Spleen (tissue), 11 donors: ENCODE measurements around the gene NR2F6. TPM values are rescaled to one million over a fixed set of nuclear protein-coding genes. Genes with fewer than 3 reads are reported as not detected.

ENCODE experiments used
- DNase-seq: peaks from one replicate; pipeline ENCODE4 v3.0.0-alpha.2; 2020
- H3K27ac ChIP-seq, 8 donors: fragments of 200-600 bp; sonication (generic) in 7 of 8; 1 replicate in 4 of 8; 2 replicates in 4 of 8; pipeline versions ENCODE4 v1.5.0 to v1.8.0; 2016 to 2021; ENCODE audit warnings: inconsistent platforms in 4 of 8, mild to moderate bottlenecking in 4 of 8, moderate library complexity in 1 of 8
- H3K27me3 ChIP-seq, 7 donors: fragments of 200-600 bp; sonication (generic) in 6 of 7; replicated peaks in 1 of 7; 1 replicate in 4 of 7; 2 replicates in 3 of 7; pipeline versions ENCODE4 v1.5.0 to v1.8.0; 2016 to 2021; ENCODE audit warnings: inconsistent platforms in 3 of 7, mild to moderate bottlenecking in 1 of 7
- H3K36me3 ChIP-seq, 6 donors: fragments of 200-600 bp; sonication (generic) in 5 of 6; 1 replicate in 4 of 6; 2 replicates in 2 of 6; pipeline versions ENCODE4 v1.5.0 to v1.8.0; 2016 to 2021; ENCODE audit warnings: inconsistent platforms in 2 of 6
- H3K4me1 ChIP-seq, 6 donors: fragments of 200-600 bp; sonication (generic) in 5 of 6; 1 replicate in 3 of 6; 2 replicates in 3 of 6; pipeline versions ENCODE4 v1.5.0 to v1.8.0; 2016 to 2021; ENCODE audit warnings: inconsistent platforms in 3 of 6
- H3K4me3 ChIP-seq, 8 donors: fragments of 200-600 bp; sonication (generic) in 7 of 8; 1 replicate in 4 of 8; 2 replicates in 4 of 8; pipeline versions ENCODE4 v1.5.0 to v1.8.0; 2016 to 2021; ENCODE audit warnings: inconsistent platforms in 4 of 8, mild to moderate bottlenecking in 4 of 8, moderate library complexity in 2 of 8
- H3K9me3 ChIP-seq, 8 donors: fragments of 200-600 bp; sonication (generic) in 7 of 8; 1 replicate in 4 of 8; 2 replicates in 4 of 8; pipeline versions ENCODE4 v1.5.0 to v1.8.0; 2016 to 2021; ENCODE audit warnings: inconsistent platforms in 4 of 8
- POLR2A ChIP-seq, 3 donors: fragments of 450-650 bp; IDR thresholded peaks; one replicate each; pipeline ENCODE4 v1.5.1; 2017; ENCODE audit warnings: antibody characterized with exemption in 3 of 3, mild to moderate bottlenecking in 1 of 3
- POLR2AphosphoS5 ChIP-seq, 3 donors: sonication (generic); formaldehyde crosslinking; IDR thresholded peaks; one replicate each; pipeline ENCODE4 v1.5.1; 2017; ENCODE audit warnings: antibody characterized with exemption in 3 of 3
- WGBS, 5 donors: extraction: QIAGEN DNeasy Blood & Tissue Kit in 3 of 5; methylation state at CpG; one replicate each; pipeline versions ENCODE4 v1.1.5 to v1.1.7; 2013 to 2018; 5-methylcytosine and 5-hydroxymethylcytosine counted together
- intact Hi-C: fragments of 100-400 bp; cut with DNase I; formaldehyde crosslinking; loops from one replicate; pipeline ENCODE4 v1.15.0; 2023; ENCODE audit warnings: low total_unique reads
- polyA plus RNA-seq, 3 donors: library from polyadenylated mRNA; stranded (reverse); fragments of 200-250 nt; gene quantifications; one replicate each; pipeline ENCODE4 v1.2.1, GENCODE V29; 2013
- total RNA-seq, 7 donors: library from RNA; depleted of rRNA in 3 of 7; stranded (reverse); fragments of >200 nt in 3 of 7; fragmentation: NEBNext Ultra II Directional in 4 of 7; extraction: Animal tissue kit (Norgen Biotek cat#: 25700) in 4 of 7; gene quantifications; one replicate each; pipeline versions ENCODE4 v1.1.0 to v1.2.1, GENCODE V29; 2016 to 2021
- TF ChIP-seq, protein P1 (sequence below), 11 experiments: fragments of 200-600 bp in 7 of 11; fragments of 450-650 bp in 4 of 11; sonication (generic) in 4 of 11; IDR thresholded peaks in 8 of 11; conservative IDR thresholded peaks in 3 of 11; 1 replicate in 7 of 11; 2 replicates in 4 of 11; pipeline versions ENCODE4 v1.4.0 to v1.8.0; 2016 to 2021; ENCODE audit warnings: antibody characterized with exemption in 11 of 11, inconsistent platforms in 4 of 11, mild to moderate bottlenecking in 1 of 11
- donor health status: healthy with polysubstance abuse.
- donor health status: DM: no; HTN: no; CAD: no; lungs with moderate emphysema.
- donor health status: DM: no; HTN: no; CAD: no.
- donor health status: Bipolar disorder and iron deficiency.
- donor health status: healthy.
- donor health status: DM: no; HTN: no; CAD: no.
- donor health status: DM: yes; HTN: yes; CAD: no.

NR2F6 gene
- total and polyA plus RNA-seq, 10 donors = 6.6 to 15.0 (median 13.0) TPM

DNA sequence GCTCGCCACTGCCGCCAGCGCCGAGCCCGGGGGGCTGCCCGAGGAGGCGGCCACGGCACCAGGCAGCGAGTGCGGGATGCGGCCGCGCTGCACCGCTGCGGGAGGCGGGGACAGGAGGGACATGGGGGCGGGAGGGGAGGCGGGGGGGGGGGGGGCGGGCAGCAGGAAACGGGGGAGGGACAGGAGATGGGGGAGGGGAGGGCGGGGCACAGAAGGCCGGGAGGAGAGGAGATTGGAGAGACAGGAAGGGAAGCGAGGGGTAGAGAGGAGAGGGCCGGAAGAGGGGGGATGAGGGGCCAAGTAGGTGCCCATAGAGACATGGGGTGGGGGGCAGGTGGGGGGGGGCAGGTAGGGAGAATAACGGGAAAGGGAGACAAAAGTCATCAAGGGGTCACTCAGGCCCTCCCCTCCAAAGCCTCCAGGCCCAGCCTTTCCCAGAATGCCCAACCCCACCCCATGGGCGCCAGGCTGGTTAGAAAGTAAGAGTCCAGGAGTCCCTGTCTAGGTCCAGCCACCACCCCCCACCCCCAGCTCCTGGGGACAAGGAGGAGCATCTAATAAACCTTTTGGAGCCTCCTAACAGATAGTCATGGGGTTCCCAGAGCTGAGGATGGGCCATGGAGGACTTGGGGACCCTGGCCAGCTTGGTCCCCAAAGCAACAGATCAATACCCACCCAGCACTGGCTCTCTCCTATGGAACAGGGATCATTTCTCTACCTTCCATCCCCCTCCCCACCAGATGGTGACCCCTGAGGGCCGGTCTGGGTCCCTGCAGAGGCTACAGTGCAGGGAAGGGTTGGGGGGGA, 9.5 kb downstream of the NR2F6 start:
- DNase-seq = no peak
- H3K9me3 ChIP-seq = no peaks in the 10 kb centered on the region
- no peaks in the 10 kb centered on the region for H3K27me3 ChIP-seq
- peak overlapping the region; percentile 47 to 85 (median 58) for H3K4me3 ChIP-seq
- peak overlapping the region; percentile 38 to 89 (median 78) for H3K27ac ChIP-seq
- peaks cover 0 to 41% (median 8%) of the 10 kb centered on the region in 6 donors for H3K36me3 ChIP-seq
- WGBS, 5 donors = 5 to 29% (median 8%) methylated on average over 6 to 26 of the region's 27 CpGs
- no peak for TF ChIP-seq POLR2A (IDR thresholded peaks at IDR 0.05)
- H3K4me1 ChIP-seq = peaks cover 13 to 32% (median 28%) of the 10 kb centered on the region in 6 donors
- intact Hi-C loops = no loop called here

GRCh38 chr19:17235300-17235970, 10.3 kb downstream of the NR2F6 start:
- 0 to 11% (median 1%) methylated on average over 9 to 80 of the region's 80 CpGs for WGBS, 5 donors
- H3K4me1 ChIP-seq = peaks cover 13 to 32% (median 28%) of the 10 kb centered on the region in 6 donors

GRCh38 chr19:17234911-17235299, 10.8 kb downstream of the NR2F6 start:
- peak overlapping the region; percentile 38 to 89 (median 78) for H3K27ac ChIP-seq
- H3K9me3 ChIP-seq = no peaks in the 10 kb centered on the region
- peak; percentile 88 for DNase-seq
- peak overlapping the region; percentile 47 to 85 (median 58) for H3K4me3 ChIP-seq
- peaks cover 13 to 32% (median 28%) of the 10 kb centered on the region in 6 donors for H3K4me1 ChIP-seq
- H3K36me3 ChIP-seq = peaks cover 0 to 42% (median 8%) of the 10 kb centered on the region in 6 donors
- 10 to 26% (median 13%) methylated on average over 8 to 11 of the region's 11 CpGs for WGBS, 5 donors
- intact Hi-C loops = no loop called here
- no peaks in the 10 kb centered on the region for H3K27me3 ChIP-seq
- no peak for TF ChIP-seq POLR2A (IDR thresholded peaks at IDR 0.05)
- no peak for TF ChIP-seq POLR2AphosphoS5 (IDR thresholded peaks at IDR 0.05)
- TF ChIP-seq, protein P1, sequence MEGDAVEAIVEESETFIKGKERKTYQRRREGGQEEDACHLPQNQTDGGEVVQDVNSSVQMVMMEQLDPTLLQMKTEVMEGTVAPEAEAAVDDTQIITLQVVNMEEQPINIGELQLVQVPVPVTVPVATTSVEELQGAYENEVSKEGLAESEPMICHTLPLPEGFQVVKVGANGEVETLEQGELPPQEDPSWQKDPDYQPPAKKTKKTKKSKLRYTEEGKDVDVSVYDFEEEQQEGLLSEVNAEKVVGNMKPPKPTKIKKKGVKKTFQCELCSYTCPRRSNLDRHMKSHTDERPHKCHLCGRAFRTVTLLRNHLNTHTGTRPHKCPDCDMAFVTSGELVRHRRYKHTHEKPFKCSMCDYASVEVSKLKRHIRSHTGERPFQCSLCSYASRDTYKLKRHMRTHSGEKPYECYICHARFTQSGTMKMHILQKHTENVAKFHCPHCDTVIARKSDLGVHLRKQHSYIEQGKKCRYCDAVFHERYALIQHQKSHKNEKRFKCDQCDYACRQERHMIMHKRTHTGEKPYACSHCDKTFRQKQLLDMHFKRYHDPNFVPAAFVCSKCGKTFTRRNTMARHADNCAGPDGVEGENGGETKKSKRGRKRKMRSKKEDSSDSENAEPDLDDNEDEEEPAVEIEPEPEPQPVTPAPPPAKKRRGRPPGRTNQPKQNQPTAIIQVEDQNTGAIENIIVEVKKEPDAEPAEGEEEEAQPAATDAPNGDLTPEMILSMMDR (IDR thresholded peaks at IDR 0.05 in 8 of 11, conservative IDR thresholded peaks at IDR 0.05 in 3 of 11) = no peak

More at GRCh38 chr19:17235300-17235970, 10.3 kb downstream of the NR2F6 start:
- peaks cover 0 to 43% (median 8%) of the 10 kb centered on the region in 6 donors for H3K36me3 ChIP-seq
- intact Hi-C loops = no loop called here
- peak overlapping the region; percentile 47 to 85 (median 58) for H3K4me3 ChIP-seq
- peak; percentile 96 for DNase-seq
- no peaks in the 10 kb centered on the region for H3K27me3 ChIP-seq
- peak overlapping the region; percentile 38 to 89 (median 78) for H3K27ac ChIP-seq
- H3K9me3 ChIP-seq = no peaks in the 10 kb centered on the region
- TF ChIP-seq POLR2AphosphoS5 (IDR thresholded peaks at IDR 0.05) (peak; percentile 56 to 77 (median 70)), POLR2A (IDR thresholded peaks at IDR 0.05) (no peak)
- TF ChIP-seq, protein P1 (IDR thresholded peaks at IDR 0.05 in 8 of 11, conservative IDR thresholded peaks at IDR 0.05 in 3 of 11) = peak in 8 of 11 experiments; percentile 39 to 80 (median 62)

DNA sequence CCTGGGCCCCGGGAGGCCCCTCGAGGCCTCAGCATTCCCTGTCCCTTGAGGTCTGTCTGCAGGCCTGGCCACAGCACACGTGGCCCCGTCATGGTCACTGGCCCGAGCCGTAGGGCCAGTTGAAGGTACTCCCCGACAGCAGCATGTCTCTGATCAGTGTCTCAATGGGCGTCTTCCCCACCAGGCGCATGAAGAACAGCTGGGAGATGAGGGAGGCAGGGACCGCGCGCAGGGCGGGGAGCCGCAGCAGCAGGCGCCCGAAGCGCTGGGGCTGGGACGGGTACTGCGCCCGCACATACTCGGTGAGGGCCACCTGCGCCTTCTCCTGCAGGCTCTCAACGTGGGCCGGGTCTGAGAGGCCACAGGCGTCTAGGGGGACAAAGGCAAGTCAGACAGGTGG, 13.5 kb downstream of the NR2F6 start:
- no peak overlapping the region for H3K4me3 ChIP-seq
- no peak overlapping the region for H3K27ac ChIP-seq
- no peaks in the 10 kb centered on the region for H3K27me3 ChIP-seq
- TF ChIP-seq POLR2A (IDR thresholded peaks at IDR 0.05) = no peak
- peak in 1 of 3 donors; percentile 31 for TF ChIP-seq POLR2AphosphoS5 (IDR thresholded peaks at IDR 0.05)
- TF ChIP-seq, protein P1 (IDR thresholded peaks at IDR 0.05 in 8 of 11, conservative IDR thresholded peaks at IDR 0.05 in 3 of 11) = no peak
- no peaks in the 10 kb centered on the region for H3K9me3 ChIP-seq
- DNase-seq = no peak
- WGBS, 5 donors = 91 to 96% (median 93%) methylated on average over 25 of the region's 25 CpGs
- intact Hi-C loops = no loop called here
- H3K36me3 ChIP-seq = peaks cover 0 to 50% (median 10%) of the 10 kb centered on the region in 6 donors
- H3K4me1 ChIP-seq = peaks cover 13 to 40% (median 33%) of the 10 kb centered on the region in 6 donors
